HuH-7 (cell line): ENCODE data around the gene SMPD1.
A peak's percentile ranks its signal among the peaks of the same experiment; 100 is the strongest.
"Not testable (repeated sequence)": the region's sequence is repeated elsewhere in the genome, so short reads cannot be mapped to it uniquely, and the experiment has no call there.

Experiments
- DNase-seq: peaks from one replicate; pipeline ENCODE4 v3.0.0; 2011; ENCODE audit warnings: low spot score

Gene SMPD1

DNA sequence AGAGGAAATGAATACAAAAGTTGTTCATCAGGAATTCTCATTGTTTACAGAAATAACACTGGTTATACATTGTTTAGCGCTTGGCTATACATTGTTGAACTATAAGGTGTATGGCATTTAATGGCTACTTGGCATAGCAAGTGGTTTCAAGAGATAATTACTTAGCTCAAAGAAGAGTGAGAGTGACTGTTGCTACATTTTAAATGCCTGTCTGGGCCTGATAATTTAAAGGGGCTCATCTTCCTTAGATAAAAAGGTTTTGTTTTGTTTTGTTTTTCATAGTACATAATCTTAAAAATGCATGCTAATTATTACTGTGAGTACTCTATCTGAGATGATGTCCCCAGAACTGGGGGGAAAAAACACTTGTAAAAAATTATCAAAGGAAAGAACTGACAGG, 1.5 kb upstream of the SMPD1 start:
- DNase-seq: no peak

DNA sequence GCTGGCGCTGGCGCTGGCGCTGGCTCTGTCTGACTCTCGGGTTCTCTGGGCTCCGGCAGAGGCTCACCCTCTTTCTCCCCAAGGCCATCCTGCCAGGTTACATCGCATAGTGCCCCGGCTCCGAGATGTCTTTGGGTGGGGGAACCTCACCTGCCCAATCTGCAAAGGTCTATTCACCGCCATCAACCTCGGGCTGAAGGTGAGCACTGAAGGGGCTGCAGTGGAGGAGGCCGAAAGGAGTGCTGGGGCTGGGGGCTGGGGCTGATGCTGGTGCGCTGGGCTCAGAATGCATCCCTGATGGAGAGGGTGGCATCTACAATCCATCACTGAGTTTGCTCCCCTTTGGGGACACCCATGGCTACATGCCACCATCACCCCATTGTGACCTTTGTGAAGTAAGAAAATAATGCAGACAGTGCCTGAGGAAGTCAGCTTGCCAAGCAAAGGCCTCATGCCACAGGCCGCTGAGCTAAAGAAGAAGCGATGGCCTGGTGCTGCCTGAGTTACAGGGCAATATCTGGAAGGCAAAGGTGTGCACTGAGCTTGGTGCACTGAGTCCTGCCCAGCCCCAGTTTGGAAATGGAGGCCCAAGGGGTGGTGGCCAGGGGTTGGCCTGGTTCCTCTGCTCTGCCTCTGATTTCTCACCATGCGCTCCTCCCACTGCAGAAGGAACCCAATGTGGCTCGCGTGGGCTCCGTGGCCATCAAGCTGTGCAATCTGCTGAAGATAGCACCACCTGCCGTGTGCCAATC, 620 bp downstream of the SMPD1 start:
- DNase-seq: no peak

DNA sequence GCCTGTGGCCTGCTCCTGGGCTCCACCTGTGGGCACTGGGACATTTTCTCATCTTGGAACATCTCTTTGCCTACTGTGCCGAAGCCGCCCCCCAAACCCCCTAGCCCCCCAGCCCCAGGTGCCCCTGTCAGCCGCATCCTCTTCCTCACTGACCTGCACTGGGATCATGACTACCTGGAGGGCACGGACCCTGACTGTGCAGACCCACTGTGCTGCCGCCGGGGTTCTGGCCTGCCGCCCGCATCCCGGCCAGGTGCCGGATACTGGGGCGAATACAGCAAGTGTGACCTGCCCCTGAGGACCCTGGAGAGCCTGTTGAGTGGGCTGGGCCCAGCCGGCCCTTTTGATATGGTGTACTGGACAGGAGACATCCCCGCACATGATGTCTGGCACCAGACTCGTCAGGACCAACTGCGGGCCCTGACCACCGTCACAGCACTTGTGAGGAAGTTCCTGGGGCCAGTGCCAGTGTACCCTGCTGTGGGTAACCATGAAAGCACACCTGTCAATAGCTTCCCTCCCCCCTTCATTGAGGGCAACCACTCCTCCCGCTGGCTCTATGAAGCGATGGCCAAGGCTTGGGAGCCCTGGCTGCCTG, 1.4 kb downstream of the SMPD1 start:
- no peak for DNase-seq

DNA sequence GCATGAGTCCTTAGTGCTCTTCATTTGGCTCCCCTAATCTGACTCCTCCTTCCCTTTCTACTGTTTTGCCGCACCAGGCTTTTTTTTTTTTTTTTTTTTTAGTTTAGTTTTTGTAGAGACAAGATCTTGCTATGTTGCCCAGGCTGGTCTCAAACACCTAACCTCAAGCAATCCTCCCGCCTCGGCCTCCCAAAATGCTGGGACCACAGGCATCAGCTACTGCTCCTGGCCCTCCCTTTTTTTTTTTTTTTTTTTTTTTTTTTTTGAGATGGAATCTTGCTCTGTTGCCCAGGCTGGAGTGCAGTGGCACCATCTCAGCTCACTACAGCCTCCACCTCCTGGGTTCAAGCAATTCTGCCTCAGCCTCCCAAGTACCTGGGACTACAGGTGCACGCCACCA, 2.0 kb downstream of the SMPD1 start:
- not testable (repeated sequence) for DNase-seq

DNA sequence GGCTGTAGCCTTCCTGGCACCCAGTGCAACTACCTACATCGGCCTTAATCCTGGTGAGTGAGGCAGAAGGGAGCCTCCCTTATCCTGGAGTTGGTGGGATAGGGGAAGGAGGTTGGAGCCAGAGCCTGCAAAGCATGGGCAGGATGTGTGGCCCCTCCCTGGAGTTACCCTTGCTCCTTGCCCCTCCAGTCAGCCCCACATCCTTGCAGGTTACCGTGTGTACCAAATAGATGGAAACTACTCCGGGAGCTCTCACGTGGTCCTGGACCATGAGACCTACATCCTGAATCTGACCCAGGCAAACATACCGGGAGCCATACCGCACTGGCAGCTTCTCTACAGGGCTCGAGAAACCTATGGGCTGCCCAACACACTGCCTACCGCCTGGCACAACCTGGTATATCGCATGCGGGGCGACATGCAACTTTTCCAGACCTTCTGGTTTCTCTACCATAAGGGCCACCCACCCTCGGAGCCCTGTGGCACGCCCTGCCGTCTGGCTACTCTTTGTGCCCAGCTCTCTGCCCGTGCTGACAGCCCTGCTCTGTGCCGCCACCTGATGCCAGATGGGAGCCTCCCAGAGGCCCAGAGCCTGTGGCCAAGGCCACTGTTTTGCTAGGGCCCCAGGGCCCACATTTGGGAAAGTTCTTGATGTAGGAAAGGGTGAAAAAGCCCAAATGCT, 3.9 kb downstream of the SMPD1 start:
- no peak for DNase-seq

DNA sequence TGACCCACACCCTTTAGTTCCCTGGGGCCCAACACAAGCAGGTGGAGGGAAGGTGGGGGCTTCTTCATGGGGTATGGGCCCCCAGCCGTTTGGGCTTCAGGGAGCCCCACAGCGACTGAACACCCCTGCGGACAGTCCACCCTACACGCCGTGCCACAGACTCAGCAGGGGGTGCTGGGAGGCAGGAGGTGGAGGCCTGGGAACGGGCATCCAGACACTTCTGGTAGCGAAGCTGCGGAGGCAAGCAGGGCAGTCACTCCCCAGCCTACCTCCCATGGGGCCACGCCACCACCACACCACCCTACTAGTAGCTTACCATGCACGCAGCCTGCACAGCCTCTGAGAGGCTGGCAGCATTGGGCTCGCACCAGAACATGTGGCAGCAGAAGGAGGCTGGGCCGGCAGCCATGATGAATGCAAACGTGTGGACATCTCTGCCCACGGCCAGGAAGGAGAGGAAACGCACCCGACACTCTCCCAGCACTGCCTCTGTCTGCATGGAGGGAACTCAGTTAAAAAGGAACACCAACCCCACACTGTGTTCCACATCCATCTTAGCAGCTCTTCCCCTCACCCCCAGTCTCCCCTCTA, 5.3 kb downstream of the SMPD1 start:
- no peak for DNase-seq

DNA sequence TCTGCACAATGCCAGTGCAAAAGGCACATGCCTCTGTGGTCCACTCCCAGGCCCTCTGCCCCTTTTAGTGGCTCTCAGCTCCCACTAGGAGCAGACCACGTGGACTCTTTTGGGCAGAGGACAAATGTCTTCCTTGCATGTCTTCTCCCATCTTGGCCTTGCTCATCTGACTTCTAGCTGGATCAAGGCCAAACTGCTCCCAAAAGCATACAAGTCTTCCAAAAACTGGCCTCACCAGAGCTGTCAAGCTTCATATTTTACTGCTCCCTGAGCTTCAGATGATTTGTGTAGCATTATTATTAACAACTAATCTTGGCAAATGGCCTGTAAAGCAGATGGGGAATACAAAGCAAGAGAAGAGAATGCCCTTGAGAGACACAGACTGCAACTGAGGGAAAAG, 6.9 kb downstream of the SMPD1 start:
- no peak for DNase-seq

DNA sequence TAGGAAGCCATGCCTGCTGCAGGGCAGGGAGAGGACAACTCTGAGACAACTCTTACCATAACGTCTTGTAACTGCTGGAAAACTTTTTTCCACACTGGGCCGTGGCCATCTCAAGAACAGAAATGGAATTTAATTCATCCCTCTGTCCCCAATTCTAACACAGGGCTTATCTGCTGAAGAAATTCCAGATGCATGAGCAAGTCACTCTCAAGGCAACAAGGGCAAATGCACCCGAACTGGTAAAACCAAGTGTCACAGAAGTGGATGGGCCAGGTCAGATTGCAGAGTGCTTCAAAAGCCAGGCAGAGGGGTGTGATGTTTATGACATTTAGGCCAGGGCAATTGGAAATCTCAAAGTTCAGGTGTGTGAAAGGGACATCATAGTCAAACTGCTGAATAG, 7.4 kb downstream of the SMPD1 start:
- no peak for DNase-seq

DNA sequence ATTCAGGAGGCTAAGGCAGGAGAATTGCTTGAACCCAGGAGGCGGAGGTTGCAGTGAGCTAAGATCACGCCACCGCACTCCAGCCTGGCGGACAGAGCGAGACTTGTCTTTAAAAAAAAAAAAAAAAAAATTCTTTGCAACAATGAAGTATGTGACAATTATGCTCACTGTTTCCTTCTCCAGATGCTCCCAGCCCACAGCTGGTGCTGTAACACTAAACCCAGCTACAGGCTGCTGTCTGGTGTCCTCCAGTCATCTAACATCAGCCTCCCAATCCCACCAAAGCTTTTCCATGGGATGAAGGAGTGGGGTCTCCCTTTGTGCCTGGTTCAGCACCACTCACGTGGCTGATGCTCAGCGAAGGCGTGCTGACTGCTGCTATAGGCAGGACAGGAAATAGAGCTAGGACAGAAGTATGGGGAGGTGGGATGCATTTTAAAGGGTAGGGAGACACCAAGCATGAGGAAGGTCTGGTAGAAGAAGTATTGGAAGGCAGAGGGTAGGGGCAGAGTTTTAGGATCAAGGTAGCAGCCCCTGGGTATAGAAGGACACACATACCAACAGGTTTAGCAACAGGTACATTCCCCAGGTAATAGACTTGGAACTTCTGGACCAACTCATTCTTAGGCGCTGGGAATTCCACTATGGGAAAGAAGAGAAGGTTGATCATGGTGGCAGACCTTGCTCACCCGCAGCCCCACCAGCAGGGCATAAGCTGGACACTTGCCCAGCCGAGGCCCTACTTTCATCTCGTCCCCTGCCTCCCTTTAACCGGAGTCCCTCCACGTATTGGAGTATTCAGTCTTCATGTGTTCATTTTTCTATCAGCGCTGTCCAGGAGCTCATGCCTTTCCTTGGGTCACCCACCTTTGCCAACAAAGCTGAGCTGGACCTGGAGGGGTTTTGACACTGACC, 10.4 kb downstream of the SMPD1 start:
- DNase-seq: no peak

DNA sequence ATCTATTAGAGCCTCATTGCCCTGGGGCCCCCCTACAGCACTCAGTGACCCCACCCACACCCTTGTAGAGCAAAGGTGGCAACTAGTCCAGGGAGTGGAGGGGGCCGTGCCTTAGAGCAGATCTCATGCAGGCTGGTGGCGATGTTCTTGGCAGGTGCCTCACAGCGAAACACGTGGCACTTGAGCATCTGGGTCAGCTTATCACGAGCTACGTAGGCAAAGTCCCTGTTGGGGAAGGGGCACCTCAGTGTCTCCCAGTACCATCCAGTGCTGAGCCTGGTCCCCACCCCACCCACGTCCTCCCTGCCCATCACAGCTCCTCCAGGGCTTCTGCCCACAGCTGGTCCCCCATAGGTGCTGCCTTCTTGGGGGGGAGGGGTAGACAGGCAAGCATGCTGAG, 11.2 kb downstream of the SMPD1 start:
- no peak for DNase-seq

DNA sequence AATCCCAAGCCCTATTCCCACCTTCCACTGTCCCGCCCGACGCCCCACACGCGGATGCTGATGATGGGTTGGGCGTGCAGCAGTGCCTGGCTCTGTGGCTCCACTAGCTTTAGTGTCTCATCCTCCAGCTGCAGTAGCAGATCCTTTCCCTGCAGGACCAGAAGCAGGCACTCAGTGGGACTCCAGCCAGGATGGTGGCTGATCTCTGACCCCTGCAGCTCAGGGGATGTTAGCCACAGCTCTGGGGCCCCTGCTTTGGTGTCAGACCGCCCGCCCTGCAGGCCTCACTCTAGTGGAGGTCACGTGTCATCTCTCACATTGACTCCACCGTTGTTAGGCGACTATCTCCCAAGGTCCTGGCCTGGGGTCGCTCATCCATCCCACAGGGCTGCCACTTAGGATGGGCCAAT, 11.8 kb downstream of the SMPD1 start:
- DNase-seq: no peak

DNA sequence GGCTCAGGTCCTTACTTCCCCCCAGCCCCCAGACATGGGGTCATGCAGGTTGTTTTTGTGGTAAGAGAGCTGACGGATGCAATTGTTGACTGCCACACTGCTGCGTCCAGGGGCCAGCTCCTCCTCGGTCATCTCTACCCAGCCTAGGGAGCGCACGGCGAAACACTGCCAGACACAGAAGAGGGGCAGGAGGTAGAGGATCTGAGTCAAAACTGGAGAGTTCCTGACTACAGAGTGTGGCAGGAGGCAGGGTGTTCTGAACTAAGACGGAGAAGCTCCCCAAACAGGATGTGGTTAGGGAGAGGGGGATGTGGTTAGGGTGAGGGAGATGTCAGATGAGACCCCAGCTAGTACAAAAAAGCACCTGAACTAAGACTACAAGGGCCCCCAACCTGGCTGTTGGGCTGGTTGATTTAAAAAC, 12.3 kb downstream of the SMPD1 start:
- no peak for DNase-seq

DNA sequence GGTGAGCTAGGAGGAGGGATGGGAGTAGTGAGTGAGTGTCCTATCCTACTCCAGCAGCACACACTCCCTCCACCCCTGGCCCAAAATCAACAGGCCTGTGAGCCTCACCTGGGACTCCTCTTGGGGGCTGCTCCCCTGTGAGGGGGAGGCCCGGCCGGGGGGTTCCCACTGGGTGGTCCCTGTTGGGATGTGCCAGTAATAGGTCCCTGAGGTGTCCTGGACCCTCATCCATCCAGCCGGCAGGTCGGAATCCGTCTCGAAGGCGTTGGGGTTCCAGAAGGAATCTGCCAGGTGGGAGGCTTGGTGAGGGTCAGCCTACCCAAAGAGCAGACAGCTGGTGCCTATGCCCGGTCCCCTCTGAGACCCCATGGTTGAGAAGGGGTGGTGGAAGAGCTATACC, 13.3 kb downstream of the SMPD1 start:
- DNase-seq: no peak

DNA sequence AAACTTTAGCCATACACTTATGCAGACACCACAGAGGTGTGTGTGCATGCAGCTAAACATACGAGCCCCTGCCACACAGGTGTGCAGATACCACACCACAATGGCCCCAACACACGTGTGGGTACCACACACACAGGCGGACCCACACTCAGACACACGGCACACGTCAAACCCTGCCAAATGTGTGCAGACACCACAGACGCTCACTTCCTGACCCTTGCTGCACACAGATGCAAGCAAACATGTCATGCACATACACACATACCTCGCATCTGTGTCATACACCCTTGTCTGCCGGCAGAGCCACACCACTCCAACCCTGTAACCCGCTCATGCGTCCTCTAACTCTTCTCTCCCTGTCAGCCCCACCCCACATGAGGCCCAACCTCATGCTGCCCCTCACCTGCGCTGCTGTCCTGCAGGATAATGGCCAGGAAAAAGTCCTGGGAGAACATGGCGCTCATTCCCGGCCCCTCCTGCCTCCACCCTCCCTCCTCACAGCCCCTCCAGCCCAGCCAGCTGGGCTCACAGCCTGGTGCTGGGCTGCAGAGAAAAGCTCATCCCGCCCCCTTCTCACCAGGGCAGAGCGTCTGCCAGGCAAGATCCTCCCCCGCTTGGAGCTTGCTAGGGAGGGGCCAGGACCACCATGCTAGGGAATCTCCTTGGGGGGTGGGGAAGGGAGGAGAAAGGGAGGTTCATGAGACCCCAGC, 14.2 kb downstream of the SMPD1 start:
- no peak for DNase-seq

DNA sequence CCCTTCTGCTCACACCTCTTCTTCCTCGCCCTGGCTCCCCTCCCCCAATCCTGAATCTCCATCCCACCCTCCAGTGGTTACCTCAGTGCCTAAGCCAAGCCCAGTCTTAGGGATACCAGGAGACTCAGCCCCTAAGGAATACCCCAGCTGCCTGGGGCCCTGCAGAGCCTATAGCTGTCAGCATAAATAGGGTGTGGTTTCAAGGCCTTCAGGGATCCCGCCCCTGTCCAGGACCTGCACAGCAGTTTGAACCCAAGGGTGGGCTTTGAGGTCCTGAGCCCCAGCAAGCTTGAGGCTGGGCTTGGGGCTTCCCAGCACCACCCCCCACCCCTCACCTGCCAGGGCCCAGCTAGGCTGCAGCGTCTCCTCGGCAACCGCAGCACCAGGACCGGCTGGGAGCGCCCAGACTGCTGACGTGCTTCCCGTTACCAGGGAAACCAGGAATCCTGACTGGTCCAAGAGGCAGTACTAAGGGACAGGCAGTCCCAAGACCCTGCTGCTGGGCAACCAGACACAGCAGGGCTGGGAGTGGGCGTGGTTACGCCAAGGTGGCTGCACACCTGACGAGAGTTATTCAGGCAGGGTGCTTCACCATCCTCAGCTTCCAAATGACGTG, 14.9 kb downstream of the SMPD1 start:
- DNase-seq: no peak

DNA sequence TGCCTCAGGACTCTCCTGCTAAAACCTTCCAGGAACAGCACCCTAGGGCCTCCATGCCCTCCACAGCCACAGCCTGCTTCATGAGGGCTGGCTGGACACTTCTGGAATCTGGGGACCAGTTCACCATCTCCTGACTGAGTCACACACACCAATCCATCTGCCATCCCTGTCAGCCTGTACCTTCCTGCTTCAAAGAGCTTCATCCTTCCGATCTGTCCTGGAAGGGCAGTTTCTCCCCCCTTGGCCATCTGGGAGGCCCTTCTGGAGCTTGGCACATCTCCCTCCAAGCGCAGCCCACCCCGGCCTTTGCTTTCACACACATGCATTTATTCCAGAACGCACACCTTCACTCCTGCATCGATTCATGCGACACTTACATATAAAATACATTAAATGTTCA, 15.6 kb downstream of the SMPD1 start:
- DNase-seq: no peak

DNA sequence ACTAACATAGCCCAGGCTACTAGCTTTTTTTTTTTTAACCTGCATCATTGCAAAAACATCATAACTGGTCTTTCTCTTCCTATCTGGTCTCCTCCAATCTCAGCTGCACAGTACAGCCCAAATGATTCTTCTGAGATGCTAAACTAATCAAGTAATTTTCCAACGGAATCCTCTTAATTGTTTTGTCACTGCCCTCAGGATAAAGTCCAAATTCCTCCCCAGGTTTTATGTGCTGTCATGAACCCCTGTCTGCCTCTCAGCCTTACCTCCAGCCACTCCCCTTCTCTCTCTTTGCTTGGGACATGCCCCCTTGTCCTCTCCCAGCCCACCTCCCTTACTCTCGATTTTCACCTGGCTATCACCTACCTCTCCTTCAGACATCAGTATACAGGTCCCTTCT, 16.1 kb downstream of the SMPD1 start:
- DNase-seq: peak; percentile 56

DNA sequence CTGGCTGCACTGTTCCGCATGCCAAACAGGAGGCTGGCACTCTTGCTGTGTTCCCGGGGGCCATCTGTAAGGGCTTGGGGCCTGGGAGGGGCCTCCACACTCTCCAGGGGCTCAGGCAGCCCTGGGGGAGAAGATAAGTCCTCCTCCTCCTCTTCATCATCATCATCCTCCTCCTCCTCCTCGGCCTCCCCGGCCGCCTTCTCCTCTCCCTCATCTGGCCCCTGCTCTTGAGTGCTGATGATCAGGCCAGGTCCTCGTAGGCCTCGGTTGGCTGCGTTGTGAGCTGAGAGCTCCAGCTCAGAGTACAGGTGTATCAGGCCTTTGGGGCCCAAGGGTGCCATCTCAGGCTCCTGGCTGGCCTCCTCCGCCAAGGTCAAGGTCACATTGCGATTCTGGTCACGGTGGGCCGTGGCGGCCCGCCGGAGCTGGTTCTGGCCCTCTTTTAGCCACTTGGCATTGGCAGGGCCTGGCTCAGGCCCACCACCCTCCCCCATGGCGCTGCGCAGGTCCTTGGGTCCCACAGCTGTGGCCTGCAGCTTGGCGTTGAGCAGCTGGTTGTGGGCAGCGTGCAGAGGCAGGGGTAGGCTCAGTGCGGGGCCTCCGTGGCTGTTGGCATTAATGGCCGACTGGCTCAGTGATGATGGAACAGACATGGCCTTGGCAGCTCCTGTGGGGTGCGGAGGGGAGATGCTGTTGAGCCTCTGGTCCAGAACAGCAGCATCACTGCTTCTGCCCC, 20.6 kb downstream of the SMPD1 start:
- no peak for DNase-seq

DNA sequence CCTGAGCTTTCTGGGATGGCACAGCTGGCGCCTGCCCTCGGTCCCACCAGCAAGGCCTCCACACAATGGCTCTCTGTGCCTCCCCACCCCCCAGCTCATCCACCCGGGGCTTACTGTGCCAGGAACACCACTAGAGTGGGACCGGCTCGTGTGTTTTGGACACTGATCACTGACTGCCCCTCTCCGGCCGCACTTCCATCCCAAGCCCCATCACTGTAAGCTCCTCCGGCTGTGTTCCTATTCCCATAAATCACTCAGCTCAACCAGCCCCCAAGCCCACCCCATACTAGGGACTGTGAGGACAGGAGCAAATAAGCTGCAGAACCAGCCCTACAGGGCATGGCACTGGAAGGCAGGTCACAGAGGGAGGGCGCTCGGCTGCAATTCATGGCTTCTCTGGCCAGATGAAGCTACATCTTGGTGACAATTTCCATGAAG, 21.3 kb downstream of the SMPD1 start:
- no peak for DNase-seq

DNA sequence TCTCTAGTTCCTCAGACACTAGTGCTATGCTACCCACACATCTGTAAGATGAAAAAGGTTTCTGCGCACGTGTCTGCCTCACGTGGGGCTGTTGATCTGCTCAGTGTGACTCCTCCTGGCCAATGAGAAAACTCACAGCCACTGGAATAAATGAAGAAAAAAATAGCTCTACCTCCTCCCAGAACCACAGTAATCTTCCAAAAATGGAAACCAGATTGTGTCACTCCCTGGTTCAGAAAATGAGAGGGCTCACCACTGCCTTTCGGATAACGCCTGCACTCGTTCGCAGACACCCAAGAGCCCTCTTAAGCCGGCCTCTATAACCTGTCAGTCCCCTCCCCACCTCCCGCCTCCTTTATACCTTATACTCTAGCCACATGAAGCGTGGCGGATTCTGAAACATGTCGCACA, 23.5 kb downstream of the SMPD1 start:
- no peak for DNase-seq
